GM12801 (cell line): ENCODE data around the gene NAT10.

Experiments used
- TF ChIP-seq, protein P1 (sequence below): IDR thresholded peaks from one replicate; pipeline ENCODE4 v1.5.1; 2011; ENCODE audit warnings: control low read depth; ENCODE audit not compliant: insufficient read length; ENCODE audit errors: extremely low read depth

NAT10 gene

DNA sequence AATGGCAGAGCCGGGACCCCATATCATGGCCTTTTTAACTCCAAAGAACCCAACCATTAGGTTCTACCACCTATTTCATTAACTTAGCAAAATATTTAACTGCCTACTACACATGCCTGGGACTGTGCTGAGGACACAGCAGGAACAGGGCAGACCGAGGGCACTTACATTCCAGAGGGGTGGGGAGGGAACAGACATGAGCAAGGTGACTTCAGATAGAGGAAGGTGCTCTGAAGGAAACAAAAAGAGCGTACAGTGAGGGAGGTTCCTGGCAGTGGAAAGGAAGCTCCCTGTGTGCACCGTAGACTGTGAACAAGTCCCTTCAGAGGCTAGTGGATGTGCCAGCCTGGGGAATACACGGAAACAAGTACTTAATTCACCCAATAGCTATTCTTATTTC is 82.8 kb downstream of the NAT10 start:
- TF ChIP-seq, protein P1, sequence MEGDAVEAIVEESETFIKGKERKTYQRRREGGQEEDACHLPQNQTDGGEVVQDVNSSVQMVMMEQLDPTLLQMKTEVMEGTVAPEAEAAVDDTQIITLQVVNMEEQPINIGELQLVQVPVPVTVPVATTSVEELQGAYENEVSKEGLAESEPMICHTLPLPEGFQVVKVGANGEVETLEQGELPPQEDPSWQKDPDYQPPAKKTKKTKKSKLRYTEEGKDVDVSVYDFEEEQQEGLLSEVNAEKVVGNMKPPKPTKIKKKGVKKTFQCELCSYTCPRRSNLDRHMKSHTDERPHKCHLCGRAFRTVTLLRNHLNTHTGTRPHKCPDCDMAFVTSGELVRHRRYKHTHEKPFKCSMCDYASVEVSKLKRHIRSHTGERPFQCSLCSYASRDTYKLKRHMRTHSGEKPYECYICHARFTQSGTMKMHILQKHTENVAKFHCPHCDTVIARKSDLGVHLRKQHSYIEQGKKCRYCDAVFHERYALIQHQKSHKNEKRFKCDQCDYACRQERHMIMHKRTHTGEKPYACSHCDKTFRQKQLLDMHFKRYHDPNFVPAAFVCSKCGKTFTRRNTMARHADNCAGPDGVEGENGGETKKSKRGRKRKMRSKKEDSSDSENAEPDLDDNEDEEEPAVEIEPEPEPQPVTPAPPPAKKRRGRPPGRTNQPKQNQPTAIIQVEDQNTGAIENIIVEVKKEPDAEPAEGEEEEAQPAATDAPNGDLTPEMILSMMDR, result no peak

DNA sequence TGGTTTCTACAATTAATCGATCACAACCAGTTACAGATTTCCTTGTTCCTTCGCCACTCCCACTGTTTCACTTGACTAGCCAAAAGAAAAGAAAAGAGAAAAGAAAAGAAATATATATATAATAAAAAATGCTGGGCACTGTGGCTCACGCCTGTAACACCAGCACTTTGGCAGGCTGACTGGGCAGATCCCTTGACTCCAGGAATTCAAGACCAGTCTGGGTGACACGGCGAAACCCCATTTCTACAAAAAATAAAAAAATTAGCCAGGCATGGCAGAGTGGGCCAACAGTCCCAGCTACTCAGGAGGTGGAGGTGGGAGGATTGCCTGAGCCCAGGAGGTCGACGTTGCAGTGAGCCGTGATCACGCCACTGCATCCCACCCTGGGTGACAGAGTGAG is 83.8 kb downstream of the NAT10 start:
- TF ChIP-seq, protein P1, result no peak

DNA sequence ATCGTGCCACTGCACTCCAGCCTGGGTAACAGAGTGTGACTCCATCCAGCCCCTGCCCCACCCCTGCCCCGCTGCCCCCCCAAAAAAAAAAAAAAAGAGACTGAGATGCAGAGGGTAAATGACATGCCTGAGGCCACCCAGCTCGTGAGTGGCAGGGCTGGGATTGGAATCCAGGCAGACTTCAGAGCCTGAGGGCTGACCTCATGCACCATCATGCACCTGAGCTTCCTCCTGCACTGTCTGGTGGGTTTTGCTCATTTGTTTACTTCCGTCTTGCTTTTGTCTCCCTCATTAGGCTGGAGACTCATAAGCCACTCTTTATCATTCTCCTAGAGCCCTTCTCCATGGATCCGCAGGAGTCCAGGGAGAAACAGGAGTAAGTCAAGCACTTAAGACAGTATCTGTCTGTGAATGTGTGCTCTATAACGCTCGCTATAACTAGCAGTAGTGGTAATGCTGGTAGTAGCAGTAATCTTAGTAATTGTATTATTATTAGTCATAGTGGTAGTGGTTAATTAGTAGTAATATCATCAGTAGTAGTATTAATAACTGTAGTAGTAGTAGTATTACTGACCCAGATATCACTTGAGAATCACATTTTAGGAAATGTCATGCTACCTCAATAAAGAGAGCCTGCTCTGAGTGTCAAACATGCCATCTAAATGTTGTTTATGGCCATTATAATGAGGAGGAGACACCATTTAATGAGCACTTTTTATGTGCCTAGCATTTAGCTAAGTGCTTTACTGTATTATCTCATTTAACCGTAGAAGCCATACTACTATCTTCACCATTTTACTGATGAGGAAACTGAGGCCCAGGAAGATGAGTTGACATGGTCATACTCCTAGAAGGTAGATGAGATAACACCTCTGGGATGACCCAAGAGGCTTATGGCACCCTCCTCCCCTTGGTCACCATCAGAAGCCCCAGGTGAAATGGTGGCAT is 85.0 kb downstream of the NAT10 start:
- TF ChIP-seq, protein P1, result no peak

DNA sequence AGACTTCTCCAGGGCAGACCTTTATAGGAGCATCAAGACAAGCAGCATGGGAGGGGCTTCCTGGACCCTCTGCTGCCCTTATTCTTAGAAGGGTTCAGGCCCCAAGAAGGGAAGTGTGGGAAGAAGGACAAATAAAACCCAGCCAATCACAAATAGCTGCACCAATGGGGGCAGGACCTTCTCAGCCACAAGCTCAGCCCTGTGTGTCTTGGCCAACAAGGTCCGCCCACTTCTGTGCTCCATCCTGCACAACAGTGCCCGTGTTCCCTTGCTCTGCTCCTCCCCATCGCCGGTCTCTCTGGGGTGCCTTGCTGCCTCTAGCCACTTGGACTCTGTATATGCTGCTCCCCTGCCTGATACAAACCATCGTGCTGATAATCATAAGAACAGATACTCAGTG is 86.1 kb downstream of the NAT10 start:
- TF ChIP-seq, protein P1, result no peak

DNA sequence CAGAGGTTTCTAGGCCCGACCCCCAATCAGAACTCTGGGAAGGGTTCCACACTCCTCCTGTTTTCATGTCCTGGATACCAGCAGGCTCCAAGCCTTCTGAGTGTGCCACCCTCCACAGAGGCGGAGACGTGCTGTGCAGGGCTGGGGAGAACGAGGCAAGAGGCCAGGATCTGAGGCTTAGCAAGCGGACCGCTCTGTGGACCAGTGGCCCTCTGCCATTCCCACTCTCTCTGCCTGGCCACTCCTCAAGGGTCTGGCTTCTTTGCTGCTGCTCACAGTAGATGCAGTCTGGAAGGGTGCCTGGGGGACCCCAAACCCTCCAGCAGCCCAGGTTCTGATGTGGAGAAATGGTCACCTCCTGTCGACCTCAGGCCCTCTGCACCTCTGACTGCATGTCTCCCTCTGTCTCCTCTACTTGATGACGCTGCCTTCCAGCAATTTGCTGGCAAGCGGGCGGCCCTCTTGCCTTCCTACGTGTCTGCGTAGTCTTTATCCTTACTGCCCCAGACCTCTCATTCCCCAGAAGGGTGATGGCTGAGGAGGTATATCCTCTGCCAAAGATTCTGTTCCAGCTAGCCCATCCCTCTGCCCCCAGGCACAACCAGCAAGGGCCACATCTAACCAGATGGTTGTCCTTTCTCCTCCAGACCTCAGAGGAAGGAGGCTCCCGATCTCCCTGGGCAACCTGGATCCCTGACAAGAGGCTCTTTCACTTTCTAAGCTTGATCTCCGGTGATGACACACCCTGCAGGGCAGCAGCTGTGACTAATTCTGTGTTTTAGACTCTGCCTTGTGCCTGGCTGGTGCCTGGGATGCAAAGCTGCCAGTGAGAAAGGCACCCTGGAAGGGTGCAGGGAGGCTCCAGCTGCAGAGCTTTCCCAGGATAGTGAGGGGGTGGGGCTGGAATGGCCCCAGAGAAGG is 87.3 kb downstream of the NAT10 start:
- TF ChIP-seq, protein P1, result no peak

DNA sequence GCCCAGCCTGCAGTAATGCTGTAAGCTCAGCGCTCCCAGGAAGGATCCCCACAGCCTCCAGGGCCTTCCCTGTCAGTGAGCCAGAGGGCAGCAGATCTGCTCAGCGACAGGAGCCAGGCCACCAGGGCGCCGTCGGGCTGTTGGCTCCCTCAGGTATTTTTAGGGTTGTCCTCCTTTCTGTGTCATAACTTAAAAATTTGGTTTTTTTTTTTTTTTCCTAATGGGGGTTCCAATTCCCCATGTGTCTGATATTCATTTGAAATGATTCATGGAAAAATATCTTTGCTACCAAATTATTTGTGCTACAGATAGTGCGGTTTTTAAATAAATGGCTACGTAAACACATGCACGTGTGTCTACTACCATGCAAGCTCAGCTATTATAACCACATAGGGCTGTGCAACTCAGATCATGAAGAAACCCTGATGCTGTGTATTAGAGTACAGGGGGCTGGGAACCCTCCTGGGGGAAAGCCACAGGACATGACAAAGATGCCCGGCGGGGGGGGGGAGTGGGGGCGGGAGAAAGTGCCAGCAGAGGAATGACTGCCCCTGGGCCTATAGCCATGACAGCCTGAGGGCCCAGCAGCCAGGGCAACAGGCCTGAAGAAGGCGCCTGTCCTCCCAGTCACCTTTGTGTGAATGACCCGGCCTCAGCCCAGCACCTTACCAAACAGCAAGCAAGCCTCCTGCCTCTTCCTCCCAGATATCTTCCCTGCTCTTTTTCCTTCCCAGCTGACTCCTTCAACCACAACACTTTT is 89.3 kb downstream of the NAT10 start:
- TF ChIP-seq, protein P1, result no peak
